Common myeloid progenitor, CD34-positive (primary cell): ENCODE results near the gene DUSP23.

ENCODE experiments used
- CTCF ChIA-PET: fragments of 350-600 bp; sonication (Branson Sonifier 250); formaldehyde crosslinking; loops from one replicate; lab custom pipeline; 2021; ENCODE audit warnings: antibody characterized with exemption; lab: Charles Lee
- POLR2A ChIA-PET: fragments of 350-600 bp; sonication (Branson Sonifier 250); formaldehyde crosslinking; loops from one replicate; lab custom pipeline; 2021; ENCODE audit warnings: antibody characterized with exemption; lab: Charles Lee
- DNase-seq, 3 donors: peaks; one replicate each; pipeline versions ENCODE4 v3.0.0 to v3.0.0-alpha.2; 2013
- H3K27ac ChIP-seq, 2 experiments: 1 replicate in 1 of 2; 2 replicates in 1 of 2; pipeline ENCODE4 v1.7.0; 2013; ENCODE audit warnings: inconsistent platforms in 2 of 2, low read length in 2 of 2, mild to moderate bottlenecking in 2 of 2, low read depth in 1 of 2, moderate library complexity in 1 of 2; ENCODE audit not compliant: severe bottlenecking in 2 of 2, insufficient read depth in 1 of 2, poor library complexity in 1 of 2
- H3K27me3 ChIP-seq, 5 experiments: replicated peaks in 2 of 5; 1 replicate in 3 of 5; 2 replicates in 2 of 5; pipeline versions ENCODE4 v1.6.1 to v1.7.0; 2013; ENCODE audit warnings: low read length in 4 of 5, mild to moderate bottlenecking in 2 of 5, moderate library complexity in 2 of 5, inconsistent platforms in 1 of 5; ENCODE audit not compliant: insufficient read depth in 5 of 5, control insufficient read depth in 4 of 5
- H3K36me3 ChIP-seq, 4 experiments: 1 replicate in 2 of 4; 2 replicates in 2 of 4; pipeline versions ENCODE4 v1.6.1 to v1.7.0; 2013; ENCODE audit warnings: low read length in 3 of 4, control low read depth in 1 of 4, mild to moderate bottlenecking in 1 of 4; ENCODE audit not compliant: control insufficient read depth in 4 of 4, insufficient read depth in 4 of 4
- H3K4me1 ChIP-seq, 4 experiments: 1 replicate in 3 of 4; 2 replicates in 1 of 4; pipeline versions ENCODE4 v1.6.1 to v1.7.1; 2013; ENCODE audit warnings: low read length in 3 of 4, mild to moderate bottlenecking in 3 of 4, control low read depth in 1 of 4, inconsistent platforms in 1 of 4, moderate library complexity in 1 of 4; ENCODE audit not compliant: control insufficient read depth in 4 of 4, insufficient read depth in 4 of 4; ENCODE audit errors: control extremely low read depth in 1 of 4
- H3K4me3 ChIP-seq, 7 experiments: 1 replicate in 4 of 7; 2 replicates in 3 of 7; pipeline versions ENCODE4 v1.5.1 to v1.7.0; 2013; ENCODE audit warnings: mild to moderate bottlenecking in 7 of 7, low read length in 6 of 7, moderate library complexity in 6 of 7, inconsistent platforms in 2 of 7, low read depth in 2 of 7, control low read depth in 1 of 7; ENCODE audit not compliant: insufficient read depth in 4 of 7, control insufficient read depth in 1 of 7; ENCODE audit errors: extremely low read depth in 1 of 7
- H3K9me3 ChIP-seq, 5 experiments: 1 replicate in 4 of 5; 2 replicates in 1 of 5; pipeline versions ENCODE4 v1.6.1 to v1.7.1; 2013; ENCODE audit warnings: low read length in 4 of 5, mild to moderate bottlenecking in 2 of 5, inconsistent platforms in 1 of 5, low read depth in 1 of 5, moderate library complexity in 1 of 5; ENCODE audit not compliant: control insufficient read depth in 4 of 5, insufficient read depth in 2 of 5; ENCODE audit errors: control extremely low read depth in 1 of 5
- WGBS: methylation state at CpG from one replicate; pipeline ENCODE4 v1.1.5; 2013; ENCODE audit not compliant: insufficient coverage; 5-methylcytosine and 5-hydroxymethylcytosine counted together

Gene DUSP23

GRCh38 chr1:159827102-159827490 lies 46.3 kb downstream of the DUSP23 start:
- DNase-seq: no peak
- H3K9me3 ChIP-seq: no peaks in the 10 kb centered on the region
- H3K4me1 ChIP-seq: peaks cover 4 to 23% (median 18%) of the 10 kb centered on the region in 4 experiments
- peaks cover 0 to 5% (median 0%) of the 10 kb centered on the region in 5 experiments for H3K27me3 ChIP-seq
- no peak overlapping the region for H3K27ac ChIP-seq
- CTCF ChIA-PET: interaction anchor here (0.6 to 11.9 kb wide), 9 partner anchors 22 to 104 kb away, joined by 3 to 111 read pairs (median 5); partner anchors contain the start of gene FCRL6
- POLR2A ChIA-PET: interaction anchor here (0.6 kb wide), 1 partner anchor 10 kb away, joined by 3 read pairs; no protein-coding TSS in a partner anchor
- H3K36me3 ChIP-seq: no peaks in the 10 kb centered on the region
- 94% methylated on average over 4 of the region's 6 CpGs for WGBS
- no peak overlapping the region for H3K4me3 ChIP-seq

- ChIA-PET POLR2A (no interaction called here), CTCF (interaction anchor here (0.6 to 11.9 kb wide), 8 partner anchors 22 to 69 kb away, joined by 3 to 111 read pairs (median 6); partner anchors contain the start of gene FCRL6)
- Histone ChIP-seq H3K9me3 (no peaks in the 10 kb centered on the region), H3K36me3 (no peaks in the 10 kb centered on the region), H3K4me1 (peaks cover 4 to 23% (median 18%) of the 10 kb centered on the region in 4 experiments), H3K27ac (no peak overlapping the region), H3K27me3 (peaks cover 0 to 5% (median 0%) of the 10 kb centered on the region in 5 experiments), H3K4me3 (no peak overlapping the region)
- no peak for DNase-seq
- 92% methylated on average over 2 of the region's 3 CpGs for WGBS
Measured at GRCh38 chr1:159827549-159827948, 46.8 kb downstream of the DUSP23 start.

GRCh38 chr1:159828176-159828575 lies 47.4 kb downstream of the DUSP23 start:
- Histone ChIP-seq H3K4me1 (peaks cover 4 to 23% (median 18%) of the 10 kb centered on the region in 4 experiments), H3K27ac (no peak overlapping the region), H3K27me3 (peaks cover 0 to 3% (median 0%) of the 10 kb centered on the region in 5 experiments), H3K4me3 (no peak overlapping the region), H3K36me3 (no peaks in the 10 kb centered on the region), H3K9me3 (no peaks in the 10 kb centered on the region)
- ChIA-PET POLR2A (no interaction called here), CTCF (interaction anchor here (1.2 to 11.9 kb wide), 10 partner anchors 8 to 179 kb away, joined by 3 to 111 read pairs (median 6); partner anchors contain the start of gene FCRL6)
- WGBS: no CpG with 5 or more reads among the region's 3 CpGs
- DNase-seq: no peak

GRCh38 chr1:159828581-159829272 lies 48.0 kb downstream of the DUSP23 start:
- peaks cover 4 to 23% (median 18%) of the 10 kb centered on the region in 4 experiments for H3K4me1 ChIP-seq
- H3K27me3 ChIP-seq: peaks cover 0 to 3% (median 0%) of the 10 kb centered on the region in 5 experiments
- H3K4me3 ChIP-seq: no peak overlapping the region
- no peaks in the 10 kb centered on the region for H3K36me3 ChIP-seq
- ChIA-PET CTCF (interaction anchor here (1.2 to 11.9 kb wide), 12 partner anchors 9 to 178 kb away, joined by 3 to 111 read pairs (median 8); partner anchors contain the start of gene FCRL6), POLR2A (no interaction called here)
- 87% methylated on average over 11 of the region's 11 CpGs for WGBS
- H3K27ac ChIP-seq: no peak overlapping the region
- no peak for DNase-seq
- H3K9me3 ChIP-seq: no peaks in the 10 kb centered on the region

- H3K27me3 ChIP-seq: peaks cover 0 to 1% (median 0%) of the 10 kb centered on the region in 5 experiments
- H3K4me1 ChIP-seq: peaks cover 4 to 23% (median 18%) of the 10 kb centered on the region in 4 experiments
- CTCF ChIA-PET: interaction anchor here (0.7 to 11.9 kb wide), 18 partner anchors 9 to 187 kb away, joined by 3 to 111 read pairs (median 4); partner anchors contain the start of gene FCRL6
- WGBS: 18% methylated on average over 3 of the region's 3 CpGs
- peak; percentile 68 to 81 (median 81) for DNase-seq
- no peaks in the 10 kb centered on the region for H3K36me3 ChIP-seq
- no peaks in the 10 kb centered on the region for H3K9me3 ChIP-seq
- no peak overlapping the region for H3K27ac ChIP-seq
- POLR2A ChIA-PET: no interaction called here
- H3K4me3 ChIP-seq: no peak overlapping the region
Measured at GRCh38 chr1:159829273-159829634, 48.5 kb downstream of the DUSP23 start.

- DNase-seq: no peak
- H3K36me3 ChIP-seq: no peaks in the 10 kb centered on the region
- WGBS: 98% methylated on average over 17 of the region's 18 CpGs
- no peaks in the 10 kb centered on the region for H3K27me3 ChIP-seq
- peaks cover 4 to 23% (median 18%) of the 10 kb centered on the region in 4 experiments for H3K4me1 ChIP-seq
- H3K9me3 ChIP-seq: no peaks in the 10 kb centered on the region
- CTCF ChIA-PET: interaction anchor here (0.7 to 11.9 kb wide), 17 partner anchors 10 to 186 kb away, joined by 3 to 111 read pairs (median 4); partner anchors contain the start of gene FCRL6
- POLR2A ChIA-PET: interaction anchor here (1.1 kb wide), 1 partner anchor 63 kb away, joined by 3 read pairs; no protein-coding TSS in a partner anchor
- no peak overlapping the region for H3K4me3 ChIP-seq
- H3K27ac ChIP-seq: no peak overlapping the region
Measured at GRCh38 chr1:159829822-159830465, 49.2 kb downstream of the DUSP23 start.
